Stromal cell of bone marrow (primary cell): ENCODE results near the gene EFTUD2.

ENCODE experiments used
- DNase-seq: peaks from one replicate; pipeline ENCODE4 v3.0.0-alpha.2; 2012; ENCODE audit warnings: low read depth

Gene EFTUD2

DNA sequence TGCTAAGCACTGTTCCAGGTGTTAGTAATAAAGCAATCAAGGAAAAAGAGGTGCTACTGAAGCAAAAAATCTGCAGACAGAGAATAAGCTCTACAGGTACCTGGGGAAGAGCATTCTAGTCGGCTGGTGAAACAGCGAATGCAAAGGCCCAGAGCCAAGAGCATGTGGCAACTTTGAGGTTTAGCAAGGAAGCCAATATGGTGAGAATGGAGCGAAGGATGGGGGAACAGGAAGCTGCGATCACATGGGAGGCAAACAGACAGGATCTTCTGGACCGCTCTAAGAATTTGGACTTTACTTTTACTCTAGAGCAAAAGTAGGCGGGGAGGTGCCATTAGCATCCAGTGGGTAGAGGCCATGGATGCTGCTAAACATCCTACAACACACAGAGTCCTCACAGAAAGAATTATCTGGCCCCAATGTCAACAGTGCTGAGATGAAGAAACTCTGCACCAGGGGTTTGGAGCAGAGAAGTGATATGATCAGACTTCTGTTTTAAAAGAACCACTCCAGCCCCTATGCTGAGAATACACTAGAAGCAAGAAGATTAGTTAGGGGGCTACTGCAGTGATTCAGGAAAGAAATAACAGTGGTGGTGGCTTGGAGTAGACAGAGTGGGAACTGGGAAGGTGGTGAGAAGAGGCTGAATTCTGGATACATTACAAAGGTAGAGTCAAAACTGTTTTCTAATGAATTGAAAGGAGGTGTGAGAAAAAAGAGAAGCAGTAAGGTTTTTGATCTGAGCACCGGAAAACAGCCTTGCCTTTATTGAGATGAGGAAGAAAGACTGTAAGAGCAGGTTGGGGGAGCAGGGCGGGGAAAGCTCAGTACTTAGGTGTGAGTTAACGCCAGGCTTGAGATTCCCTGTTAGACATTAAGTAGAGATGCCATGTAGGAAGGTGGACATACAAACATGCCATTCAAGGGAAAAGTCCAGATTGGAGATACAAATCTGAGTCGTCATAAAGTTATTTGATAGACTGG lies 11.0 kb downstream of the EFTUD2 start:
- DNase-seq, result no peak

DNA sequence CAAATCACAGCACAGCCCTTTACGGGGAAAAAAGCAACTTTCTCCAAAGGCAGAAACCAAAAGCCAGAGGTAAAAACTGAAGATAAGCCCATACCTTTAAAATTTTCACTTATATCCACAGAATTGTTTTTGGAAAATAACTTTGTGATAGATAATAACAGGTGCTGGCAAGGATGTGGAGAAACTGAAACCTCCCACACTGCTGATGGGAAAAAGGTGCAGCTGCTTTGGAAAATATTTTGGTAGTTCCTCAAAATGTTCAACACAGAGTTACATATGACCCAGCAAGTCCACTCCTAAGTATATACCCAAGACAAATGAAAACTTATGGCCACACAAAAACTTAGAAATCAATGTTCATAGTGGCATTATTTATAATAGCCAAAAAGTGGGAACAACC lies 12.2 kb downstream of the EFTUD2 start:
- no peak for DNase-seq

DNA sequence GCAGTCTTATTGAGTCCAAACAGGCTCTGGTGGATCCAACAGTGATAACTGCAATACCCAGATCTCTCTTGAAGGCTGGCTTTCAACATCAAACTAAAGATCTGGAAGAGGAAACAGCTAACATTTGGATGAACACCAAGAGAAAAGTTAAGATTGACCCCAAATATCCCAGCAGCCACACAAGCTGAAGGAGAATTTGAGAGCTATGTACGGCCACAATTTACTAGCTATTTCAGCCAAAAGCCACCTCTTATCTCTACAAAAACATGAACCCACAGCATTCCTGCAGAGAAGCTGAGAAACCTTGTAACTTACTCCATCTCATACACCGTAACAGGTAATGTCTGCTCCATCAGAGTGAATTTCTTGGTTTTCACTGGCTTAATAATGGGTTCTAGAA lies 14.3 kb downstream of the EFTUD2 start:
- DNase-seq, result no peak

DNA sequence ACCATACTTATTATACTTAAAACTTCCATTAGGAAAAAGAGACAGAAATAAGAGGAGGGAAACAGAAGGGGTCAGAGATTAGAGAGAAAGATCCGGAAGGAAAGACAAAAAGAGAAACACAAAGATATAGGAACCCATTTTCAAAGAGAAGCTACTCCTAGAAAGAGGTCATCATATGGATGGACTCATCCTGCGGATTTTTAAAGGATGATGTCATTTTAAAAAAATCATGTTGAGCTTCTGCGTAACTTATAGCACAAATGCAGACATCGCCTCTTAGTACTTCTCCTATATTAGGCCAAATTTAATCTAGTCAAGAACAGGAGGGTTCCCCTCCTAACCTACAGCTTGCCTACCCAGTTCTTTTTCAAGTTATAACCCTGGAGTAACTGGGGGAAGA lies 18.1 kb downstream of the EFTUD2 start:
- DNase-seq, result no peak

DNA sequence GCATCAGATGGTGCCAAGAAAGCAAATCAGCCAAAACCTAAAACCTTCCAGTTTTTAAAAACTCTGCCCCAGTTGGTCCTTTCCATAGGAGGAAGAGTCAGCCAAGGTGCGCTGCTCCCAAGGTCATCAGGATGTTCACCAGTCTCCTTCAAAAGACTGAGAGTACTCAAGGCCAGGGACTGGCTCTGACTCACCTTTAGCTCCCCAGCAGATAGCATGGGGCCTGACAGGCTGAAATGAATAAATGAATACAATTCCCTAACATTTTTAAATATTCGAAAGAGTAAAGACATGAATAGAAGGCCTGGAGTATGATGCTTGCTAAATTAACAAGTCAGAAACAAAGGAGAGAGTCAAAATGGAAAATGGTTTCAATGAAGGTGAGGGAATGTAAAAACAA lies 19.2 kb downstream of the EFTUD2 start:
- DNase-seq, result no peak

DNA sequence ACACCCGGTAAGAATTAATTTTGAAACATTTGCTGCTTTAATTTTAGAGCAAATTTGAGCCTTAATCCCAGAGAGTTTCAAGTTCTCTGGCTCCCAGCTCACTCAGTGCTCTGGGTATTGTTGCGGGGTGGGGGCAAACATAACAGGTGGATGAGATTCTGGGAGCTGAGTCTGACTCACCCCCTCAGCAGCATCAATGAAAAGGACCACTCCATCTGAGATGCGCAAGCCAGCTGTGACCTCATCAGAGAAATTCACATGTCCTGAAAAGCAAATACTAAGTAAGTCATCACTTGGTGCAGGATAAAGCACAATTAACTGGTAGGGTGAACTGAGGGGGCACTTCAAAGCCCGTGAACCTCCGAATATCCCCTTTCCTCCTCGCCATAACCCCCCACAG lies 19.9 kb downstream of the EFTUD2 start:
- DNase-seq, result no peak

DNA sequence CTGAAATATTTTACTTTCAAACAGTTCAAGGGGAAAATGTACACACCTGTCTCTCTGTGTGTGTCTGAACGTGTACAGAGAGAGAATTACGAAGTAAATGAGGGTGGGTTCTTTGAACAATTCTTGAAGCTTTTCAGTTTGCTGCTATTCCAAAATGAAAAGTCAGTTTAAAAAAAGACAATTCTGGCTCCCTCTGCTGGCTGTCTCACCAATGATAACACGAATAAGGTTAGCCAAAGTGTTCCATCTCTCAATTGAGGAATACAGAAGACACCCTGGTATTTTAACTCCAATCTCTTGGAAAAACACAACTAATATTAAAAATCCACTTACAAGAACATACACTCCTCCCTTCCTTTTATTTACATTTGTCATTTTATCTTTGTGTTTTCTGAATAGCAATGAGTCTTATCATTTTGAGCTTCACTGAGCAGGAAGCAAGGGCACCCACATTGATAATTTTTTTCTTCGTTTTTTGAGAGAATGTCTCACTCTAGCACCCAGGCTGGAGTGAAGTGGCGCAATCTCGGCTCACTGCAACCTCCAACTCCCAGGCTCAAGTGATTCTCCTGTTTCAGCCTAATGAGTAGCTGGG lies 20.5 kb downstream of the EFTUD2 start:
- peak; percentile 19 for DNase-seq

DNA sequence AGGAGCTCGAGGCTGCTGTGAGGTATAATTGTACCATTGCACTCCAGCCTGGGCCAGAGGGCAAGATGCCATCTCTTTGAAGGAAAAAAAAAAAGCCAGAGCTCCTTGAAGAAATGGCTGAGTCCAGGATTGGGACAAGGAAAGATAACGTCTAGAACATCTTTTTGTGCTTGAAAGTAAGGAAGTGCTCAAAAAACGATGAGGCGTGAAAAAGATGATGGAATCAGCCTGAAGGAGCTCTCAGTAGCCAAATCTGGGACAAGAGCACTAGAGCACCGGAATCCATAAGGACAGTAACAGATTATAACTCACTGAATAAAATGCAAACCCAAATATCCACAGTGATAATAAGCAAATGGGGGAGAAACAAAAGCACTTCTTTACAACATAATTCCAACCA lies 22.1 kb downstream of the EFTUD2 start:
- DNase-seq, result no peak

DNA sequence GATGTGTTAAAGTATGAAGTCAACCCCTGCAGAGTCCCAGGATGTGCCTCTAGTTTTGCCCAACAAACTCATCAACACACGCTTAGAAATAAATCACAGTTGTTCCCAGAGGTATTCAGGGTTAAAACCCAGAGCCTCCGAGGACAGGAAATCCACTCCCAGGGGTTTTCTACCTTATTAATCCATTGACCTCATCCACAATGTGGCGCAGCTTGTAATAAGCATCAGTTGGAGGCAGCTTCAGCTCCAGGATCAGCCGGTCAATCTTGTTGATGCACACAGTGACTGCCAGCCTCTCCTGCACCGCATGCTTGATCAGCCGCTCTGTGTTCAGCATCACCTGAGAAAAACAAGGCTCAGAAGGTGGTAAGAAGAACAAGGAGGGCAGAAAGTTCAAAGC lies 23.5 kb downstream of the EFTUD2 start:
- no peak for DNase-seq

DNA sequence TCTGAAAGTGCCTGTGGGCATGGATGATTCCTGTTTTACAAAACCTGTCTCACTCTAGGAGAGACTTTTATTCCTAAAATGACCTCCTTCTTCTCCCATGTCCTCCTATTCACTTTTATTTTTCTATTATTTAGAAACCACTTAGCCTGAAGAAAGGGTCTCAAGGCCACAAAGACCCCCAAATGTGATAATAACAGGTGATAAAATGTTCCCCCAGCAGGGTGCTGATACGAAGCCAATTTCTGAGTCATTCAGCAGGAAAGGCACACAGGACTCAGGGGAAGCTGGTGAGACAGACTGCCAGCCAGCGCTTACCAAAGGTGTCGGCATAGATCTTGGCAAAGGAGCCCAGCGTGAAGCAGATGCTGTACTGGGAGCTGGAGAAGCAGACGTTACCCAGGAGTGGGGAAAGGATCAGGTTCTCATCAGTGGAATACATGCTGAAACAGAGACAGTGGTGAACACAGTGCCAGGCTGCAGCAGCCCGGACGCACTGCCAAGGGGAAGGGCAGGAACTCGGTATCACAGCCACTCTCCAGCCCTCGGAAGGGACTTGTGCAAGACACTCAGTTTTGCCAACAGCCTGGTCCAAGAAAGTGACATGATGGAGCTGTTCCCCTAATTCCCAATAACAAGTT lies 27.0 kb downstream of the EFTUD2 start:
- DNase-seq, result no peak

DNA sequence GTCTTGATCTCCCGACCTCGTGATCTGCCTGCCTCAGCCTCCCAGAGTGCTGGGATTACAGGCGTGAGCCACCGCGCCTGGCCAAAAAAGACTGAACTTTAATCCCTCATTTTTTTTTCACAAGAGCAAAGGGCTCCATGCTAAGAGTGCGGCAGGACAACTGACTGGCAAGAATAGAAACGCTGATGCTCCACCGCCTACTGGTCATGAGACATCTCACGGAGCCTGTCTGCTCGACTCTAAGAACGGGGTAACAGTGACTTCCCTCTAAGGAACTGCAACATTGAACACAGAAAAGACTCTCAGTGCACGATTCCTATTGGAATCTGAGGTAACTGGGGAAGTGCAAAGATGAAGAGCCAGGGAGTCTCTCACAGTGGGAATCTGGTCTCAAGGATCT lies 27.7 kb downstream of the EFTUD2 start:
- DNase-seq, result no peak

DNA sequence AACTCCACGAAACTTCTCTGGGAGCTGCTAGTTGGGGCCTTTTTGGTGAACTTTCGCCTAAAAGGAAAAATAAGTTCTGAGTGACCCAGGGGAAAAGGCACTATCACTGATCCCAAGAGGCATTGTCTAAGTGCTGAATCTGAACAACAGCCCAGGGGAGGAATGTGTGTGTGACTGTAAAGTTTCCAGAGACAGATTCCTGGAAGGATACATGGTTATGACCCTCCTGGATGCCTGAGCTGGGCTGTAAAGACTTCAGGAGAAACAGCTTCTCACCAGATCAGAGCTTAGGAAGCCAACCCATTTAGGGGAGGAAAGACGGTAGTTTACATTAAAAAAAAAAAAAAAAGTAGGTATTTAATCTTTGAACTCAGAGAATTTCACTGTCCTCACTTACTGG lies 31.4 kb downstream of the EFTUD2 start:
- DNase-seq, result no peak

DNA sequence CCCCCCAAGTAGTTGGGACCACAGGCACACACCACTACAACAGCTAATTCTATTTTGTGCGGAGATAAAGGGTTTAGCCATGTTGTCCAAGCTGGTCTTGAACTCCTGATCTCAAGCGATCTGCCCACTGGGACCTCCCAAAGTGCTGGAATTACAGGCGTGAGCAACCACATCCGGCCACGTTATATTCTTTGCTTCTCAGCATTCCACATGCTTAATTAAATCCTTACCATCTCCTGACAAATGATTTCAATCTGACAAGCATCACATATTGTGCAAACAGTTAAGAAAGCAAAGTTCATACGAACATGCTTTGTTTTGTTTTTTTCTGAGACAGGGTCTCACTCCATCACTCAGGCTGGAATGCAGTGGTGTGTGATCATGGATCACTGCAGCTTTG lies 33.3 kb downstream of the EFTUD2 start:
- DNase-seq, result no peak

DNA sequence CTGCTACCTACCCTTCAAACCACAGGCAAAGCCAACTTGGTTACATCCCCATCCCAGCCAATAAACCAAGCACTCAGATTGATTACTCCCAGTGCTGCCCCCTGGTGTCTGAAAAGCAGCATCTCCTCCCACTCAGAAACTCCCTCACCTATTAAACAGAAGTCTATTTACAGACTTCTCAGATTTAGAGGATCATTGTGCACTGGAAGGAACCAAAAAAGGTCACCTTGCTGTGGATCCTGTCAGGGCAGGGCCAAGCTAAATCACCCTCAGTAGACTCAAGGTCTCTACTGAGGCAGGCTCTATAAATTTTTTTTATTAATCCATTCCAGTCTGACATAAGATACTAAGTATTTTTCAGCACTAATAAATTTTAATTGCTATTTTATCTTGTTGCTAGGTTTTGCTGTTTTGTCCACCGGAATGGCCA lies 34.0 kb downstream of the EFTUD2 start:
- peak; percentile 50 for DNase-seq

DNA sequence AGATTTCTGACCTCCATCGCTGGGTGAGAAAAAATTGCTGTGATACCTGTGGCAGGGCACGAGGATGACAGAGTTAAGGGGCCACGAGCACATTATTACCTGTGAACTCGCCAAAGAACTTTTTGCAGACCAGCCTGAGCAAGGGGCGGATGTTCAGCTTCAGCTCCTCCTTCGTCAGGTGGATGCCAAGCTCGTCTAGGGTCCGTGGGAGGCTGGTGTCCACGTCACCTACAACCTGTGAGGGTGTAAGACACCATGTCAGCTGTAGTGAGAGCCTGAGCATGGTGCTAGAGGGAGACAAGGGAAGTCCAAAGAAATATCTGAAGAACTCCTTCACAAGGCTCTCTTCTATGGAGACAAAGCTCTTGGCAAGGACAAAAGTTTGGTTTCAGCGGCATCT lies 34.4 kb downstream of the EFTUD2 start:
- no peak for DNase-seq

DNA sequence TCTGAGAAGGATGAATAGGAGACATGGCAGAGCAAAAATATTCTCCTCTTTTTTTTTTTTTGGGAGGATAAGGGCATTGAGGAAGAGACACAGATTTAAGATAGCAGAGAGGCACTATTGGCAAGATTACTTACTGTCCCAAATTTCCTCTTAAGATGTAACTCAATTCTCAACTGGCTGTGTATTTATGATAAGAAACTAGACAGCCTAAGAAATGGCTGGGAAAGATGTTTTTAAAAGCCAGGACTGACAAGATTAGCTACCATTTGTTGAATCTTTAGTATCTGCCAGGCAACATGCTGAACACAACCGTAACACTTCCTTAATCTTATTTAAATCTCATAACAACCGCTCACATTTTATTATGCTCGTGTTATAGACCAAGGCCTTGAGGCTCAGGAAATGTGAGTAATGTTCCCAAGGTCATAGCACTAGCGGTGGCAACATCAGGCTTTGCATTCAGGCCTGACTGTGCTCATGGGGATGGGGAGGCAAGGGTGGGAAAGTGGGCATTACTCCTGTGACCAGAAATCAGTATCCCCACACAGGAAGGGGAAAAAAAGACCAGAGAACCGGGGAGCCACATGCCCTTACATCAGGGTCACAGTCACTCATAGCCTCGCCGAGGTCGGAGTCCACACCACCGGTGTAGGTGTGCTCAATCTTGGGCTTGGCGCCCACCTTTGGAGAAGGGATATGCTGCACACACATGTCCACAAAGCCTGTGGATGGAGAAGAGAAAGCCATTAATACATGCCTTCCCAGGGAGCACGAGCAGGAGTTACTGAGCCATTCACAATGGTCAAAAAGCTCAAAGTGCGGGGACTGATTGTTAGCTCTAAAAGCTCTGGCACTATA lies 36.0 kb downstream of the EFTUD2 start:
- DNase-seq, result no peak

DNA sequence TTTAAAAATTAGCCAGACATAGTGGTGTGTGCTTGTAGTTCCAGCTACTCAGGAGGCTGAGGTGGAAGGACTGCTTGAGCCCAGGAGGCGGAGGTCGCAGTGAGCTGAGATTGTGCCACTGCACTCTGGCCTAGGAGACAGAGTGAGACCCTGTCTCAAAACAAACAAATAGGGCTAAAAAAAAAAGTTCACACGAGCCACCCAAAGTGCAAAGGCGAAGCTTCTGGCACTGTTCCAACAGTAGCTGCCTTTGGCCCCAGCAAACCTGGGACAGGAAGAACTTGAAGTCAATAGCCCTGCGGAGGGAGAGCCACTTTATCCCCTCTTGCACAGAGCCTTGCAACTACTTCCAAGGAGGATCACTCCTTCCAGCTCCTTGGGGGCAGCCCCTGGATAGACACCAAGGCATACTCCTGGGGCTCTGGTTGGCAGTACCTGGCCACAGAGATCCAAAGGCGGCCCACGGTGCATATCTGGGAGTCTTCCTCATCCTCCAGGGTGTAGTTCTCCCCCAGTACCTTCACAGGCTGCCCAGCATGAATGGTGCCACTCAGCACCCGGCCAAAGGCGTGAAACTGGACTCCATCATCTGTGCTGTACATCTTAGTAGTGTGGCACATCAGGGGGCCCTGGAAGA lies 36.8 kb downstream of the EFTUD2 start:
- DNase-seq, result no peak

DNA sequence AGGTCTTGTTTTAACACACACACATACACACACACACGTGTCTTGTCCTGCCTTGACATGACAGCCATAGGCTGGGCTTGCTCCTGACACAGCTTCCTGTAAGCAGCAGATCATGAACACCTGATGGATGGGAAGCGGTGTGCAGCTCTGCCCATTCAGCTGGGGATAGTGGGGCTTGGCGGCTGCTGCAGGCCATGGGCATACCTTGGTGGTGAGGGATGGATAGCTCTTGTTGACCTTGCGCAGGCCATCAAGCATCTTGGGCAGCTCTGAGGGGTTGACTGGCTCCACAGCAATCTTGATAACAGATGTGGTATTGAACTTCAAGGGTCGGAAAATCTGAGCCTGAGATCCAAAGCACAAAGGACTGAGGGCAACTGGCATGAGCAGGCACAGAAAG lies 39.5 kb downstream of the EFTUD2 start:
- no peak for DNase-seq

DNA sequence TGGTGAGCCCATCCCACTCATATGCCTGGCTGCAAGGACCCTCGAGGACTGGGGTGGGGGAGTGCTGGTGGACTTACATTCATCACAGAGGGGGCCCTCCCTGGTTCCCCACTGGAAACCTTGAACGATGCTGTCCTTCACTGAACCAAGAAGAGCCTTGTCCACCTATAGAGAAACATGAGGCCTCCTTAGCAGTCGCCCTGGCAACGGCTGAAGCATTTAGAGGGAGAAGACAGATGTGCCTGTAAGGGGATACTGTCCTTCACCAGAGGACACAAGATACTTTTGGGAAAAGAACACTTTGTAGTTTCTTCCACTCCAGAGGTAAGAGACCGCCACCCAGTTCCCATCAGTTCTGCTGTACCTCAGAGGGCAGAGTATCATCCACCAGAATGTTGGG lies 45.1 kb downstream of the EFTUD2 start:
- no peak for DNase-seq

DNA sequence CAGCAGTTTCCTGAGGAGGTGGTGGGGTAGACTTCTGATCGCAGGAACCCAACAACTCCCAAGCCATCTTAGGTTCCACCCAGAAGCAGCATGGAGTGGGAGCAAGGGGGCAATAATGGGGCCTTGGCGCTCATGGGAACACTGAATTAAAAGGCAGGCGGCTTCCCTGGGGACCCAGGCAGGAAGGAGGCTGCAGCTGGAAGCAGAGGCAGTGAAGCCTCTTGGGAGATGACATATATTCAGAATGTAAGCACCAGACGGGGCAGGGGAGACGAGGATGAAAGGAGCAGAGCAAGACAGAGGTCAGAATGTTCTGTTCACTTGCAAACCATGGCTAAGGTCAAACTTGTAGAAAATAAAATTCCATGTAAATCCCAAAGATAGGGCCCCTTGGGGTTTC lies 48.6 kb downstream of the EFTUD2 start:
- no peak for DNase-seq

DNA sequence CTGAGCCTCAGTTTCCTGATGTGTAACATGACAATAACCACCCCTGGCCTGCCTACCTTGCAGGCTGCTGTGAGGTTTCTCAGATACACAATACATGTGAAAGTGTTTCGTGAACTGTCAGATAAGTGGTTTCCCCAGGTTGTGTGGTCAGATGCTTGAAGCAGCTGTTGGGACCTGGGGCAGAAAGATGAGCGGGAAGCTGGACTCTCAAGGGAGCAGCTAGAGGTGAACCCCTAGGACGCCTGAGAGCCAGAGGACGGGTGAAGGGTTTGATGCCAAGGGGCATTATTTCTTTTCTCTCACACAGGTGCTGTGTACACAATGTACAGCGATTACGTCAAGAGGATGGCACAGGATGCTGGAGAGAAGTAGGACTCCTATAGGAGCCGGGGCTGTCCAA lies 49.2 kb downstream of the EFTUD2 start:
- no peak for DNase-seq
